PC-9 (cell line): ENCODE measurements around the gene ALX4.

Source experiments
- CTCF ChIP-seq: fragments of 200-600 bp; sonication (generic); conservative IDR thresholded peaks from 2 replicates; pipeline ENCODE4 v1.6.1; 2017; ENCODE audit warnings: mixed run types, antibody characterized with exemption, mild to moderate bottlenecking, moderate library complexity
- EZH2 ChIP-seq: fragments of 200-600 bp; sonication (generic); IDR thresholded peaks from 2 replicates; pipeline ENCODE4 v1.8.0; 2017; ENCODE audit warnings: antibody characterized with exemption, low read depth

- no peak for TF ChIP-seq CTCF
- TF ChIP-seq EZH2: no peak
Measured at GRCh38 chr11:44310463-44311272, 729 bp upstream of the ALX4 start.
